Endothelial cell of umbilical vein (primary cell): ENCODE data around the gene NEK6.

Source experiments
- POLR2A ChIP-seq: IDR thresholded peaks from 2 replicates; pipeline ENCODE4 v1.6.1; 2012; ENCODE audit warnings: low read depth, mild to moderate bottlenecking, control low read depth, low read length
- TF ChIP-seq, protein P1 (sequence below), 2 donors: IDR thresholded peaks; 1 replicate in 1 of 2; 2 replicates in 1 of 2; pipeline ENCODE4 v1.5.1; 2011; ENCODE audit warnings: low read length in 2 of 2, mild to moderate bottlenecking in 2 of 2, moderate library complexity in 2 of 2, control low read depth in 1 of 2, inconsistent platforms in 1 of 2, low read depth in 1 of 2; ENCODE audit not compliant: insufficient read depth in 1 of 2; ENCODE audit errors: extremely low read depth in 1 of 2

DNA sequence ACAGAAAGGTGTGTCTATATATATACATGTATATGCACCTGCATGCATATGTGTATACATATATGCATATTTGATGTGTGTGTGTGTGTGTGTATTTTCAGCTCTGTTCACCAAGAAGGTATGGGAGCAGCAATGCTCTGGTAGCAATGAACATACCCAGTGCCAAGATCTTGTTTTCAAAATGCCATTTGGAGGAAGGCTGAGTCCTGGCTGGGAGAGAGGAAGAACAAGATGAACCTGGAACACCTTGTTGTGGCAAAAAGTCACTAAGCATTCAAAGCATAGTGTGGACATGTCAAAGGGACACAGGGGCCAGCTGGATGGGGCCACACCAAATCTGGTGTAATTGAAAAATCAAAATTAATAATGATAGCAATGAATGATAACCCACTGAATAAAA lies 31.8 kb upstream of the NEK6 start:
- no peak for TF ChIP-seq POLR2A
- TF ChIP-seq, protein P1, sequence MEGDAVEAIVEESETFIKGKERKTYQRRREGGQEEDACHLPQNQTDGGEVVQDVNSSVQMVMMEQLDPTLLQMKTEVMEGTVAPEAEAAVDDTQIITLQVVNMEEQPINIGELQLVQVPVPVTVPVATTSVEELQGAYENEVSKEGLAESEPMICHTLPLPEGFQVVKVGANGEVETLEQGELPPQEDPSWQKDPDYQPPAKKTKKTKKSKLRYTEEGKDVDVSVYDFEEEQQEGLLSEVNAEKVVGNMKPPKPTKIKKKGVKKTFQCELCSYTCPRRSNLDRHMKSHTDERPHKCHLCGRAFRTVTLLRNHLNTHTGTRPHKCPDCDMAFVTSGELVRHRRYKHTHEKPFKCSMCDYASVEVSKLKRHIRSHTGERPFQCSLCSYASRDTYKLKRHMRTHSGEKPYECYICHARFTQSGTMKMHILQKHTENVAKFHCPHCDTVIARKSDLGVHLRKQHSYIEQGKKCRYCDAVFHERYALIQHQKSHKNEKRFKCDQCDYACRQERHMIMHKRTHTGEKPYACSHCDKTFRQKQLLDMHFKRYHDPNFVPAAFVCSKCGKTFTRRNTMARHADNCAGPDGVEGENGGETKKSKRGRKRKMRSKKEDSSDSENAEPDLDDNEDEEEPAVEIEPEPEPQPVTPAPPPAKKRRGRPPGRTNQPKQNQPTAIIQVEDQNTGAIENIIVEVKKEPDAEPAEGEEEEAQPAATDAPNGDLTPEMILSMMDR (IDR thresholded peaks at IDR 0.05; ENCODE audit: extremely low read depth in 1 of 2, insufficient read depth in 1 of 2, low read depth in 1 of 2, low read length in 2 of 2): no peak
